ENCODE results near the gene SLBP. TPM values are rescaled to one million over a fixed set of nuclear protein-coding genes. Genes with fewer than 3 reads are reported as not detected.

Gene SLBP
- total RNA-seq, 1 donor from 2014 or later = 11.7 TPM

- Histone ChIP-seq H3K9me3 (replicated peaks) (no peaks in the 10 kb centered on the region), H3K27ac (replicated peaks) (peak overlapping the region; percentile 98), H3K4me3 (peak overlapping the region; percentile 81), H3K27me3 (ENCODE audit: low read depth) (no peaks in the 10 kb centered on the region), H3K4me1 (peaks cover 66% of the 10 kb centered on the region), H3K36me3 (peaks cover 23% of the 10 kb centered on the region)
- no peak for TF ChIP-seq CTCF (IDR thresholded peaks at IDR 0.05; ENCODE audit: borderline replicate concordance)
- no peak for DNase-seq
- intact Hi-C loops (cut with micrococcal nuclease) = loop anchor here (10.0 kb wide), 1 partner anchor 367 kb away; no protein-coding TSS in a partner anchor
Observed at GRCh38 chr4:1721666-1722550, 9.8 kb upstream of the SLBP start.

- TF ChIP-seq CTCF (IDR thresholded peaks at IDR 0.05; ENCODE audit: borderline replicate concordance) = no peak
- Histone ChIP-seq H3K4me1 (peaks cover 63% of the 10 kb centered on the region), H3K4me3 (peak within 1 kb of the TSS; percentile 81), H3K9me3 (replicated peaks) (no peaks in the 10 kb centered on the region), H3K27me3 (ENCODE audit: low read depth) (no peaks in the 10 kb centered on the region), H3K27ac (replicated peaks) (peak within 1 kb of the TSS; percentile 98), H3K36me3 (peaks cover 29% of the 10 kb centered on the region)
- intact Hi-C loops (cut with micrococcal nuclease) = loop anchor here (10.0 kb wide), 1 partner anchor 366 kb away; no protein-coding TSS in a partner anchor
- peak; percentile 93 for DNase-seq
Observed at GRCh38 chr4:1721003-1721665, 9.0 kb upstream of the SLBP start, which contains the start of the genes TACC3 and TMEM129. TSS of gene TACC3 (plus strand) at chr4:1721521. CDS start at chr4:1723422, 1,901 bp downstream. TSS of gene TMEM129 (minus strand) at chr4:1721323. CDS start at chr4:1720837, 486 bp downstream.

- intact Hi-C loops (cut with micrococcal nuclease) = loop anchor here (10.0 kb wide), 1 partner anchor 366 kb away; no protein-coding TSS in a partner anchor
- no peaks in the 10 kb centered on the region for H3K9me3 ChIP-seq (replicated peaks)
- no peak for TF ChIP-seq CTCF (IDR thresholded peaks at IDR 0.05; ENCODE audit: borderline replicate concordance)
- H3K27me3 ChIP-seq (ENCODE audit: low read depth) = no peaks in the 10 kb centered on the region
- peak overlapping the region; percentile 81 for H3K4me3 ChIP-seq
- H3K4me1 ChIP-seq = peaks cover 67% of the 10 kb centered on the region
- DNase-seq = peak; percentile 46
- peak overlapping the region; percentile 98 for H3K27ac ChIP-seq (replicated peaks)
- peaks cover 29% of the 10 kb centered on the region for H3K36me3 ChIP-seq
Observed at GRCh38 chr4:1720163-1720983, 8.3 kb upstream of the SLBP start.

GRCh38 chr4:1718095-1718850 lies 6.2 kb upstream of the SLBP start:
- Histone ChIP-seq H3K27me3 (ENCODE audit: low read depth) (no peaks in the 10 kb centered on the region), H3K36me3 (peaks cover 21% of the 10 kb centered on the region), H3K27ac (replicated peaks) (peak overlapping the region; percentile 16), H3K4me1 (peaks cover 88% of the 10 kb centered on the region), H3K9me3 (replicated peaks) (no peaks in the 10 kb centered on the region), H3K4me3 (no peak overlapping the region)
- TF ChIP-seq CTCF (IDR thresholded peaks at IDR 0.05; ENCODE audit: borderline replicate concordance) = no peak
- no peak for DNase-seq
- intact Hi-C loops (cut with micrococcal nuclease) = no loop called here
